Neuronal stem cell (in vitro differentiated cells): ENCODE measurements around the gene TRPM2.

Source experiments
- DNase-seq: peaks from one replicate; pipeline ENCODE4 v3.0.0-alpha.2; 2013; ENCODE audit warnings: low spot score
- H2AFZ ChIP-seq: one replicate; pipeline ENCODE4 v1.6.1; 2013; ENCODE audit warnings: mild to moderate bottlenecking, low read length, inconsistent platforms
- H2AK5ac ChIP-seq: 2 replicates; pipeline ENCODE4 v1.6.1; 2013; ENCODE audit warnings: low read depth, mild to moderate bottlenecking, inconsistent platforms, low read length, moderate library complexity, mixed read lengths
- H2BK120ac ChIP-seq: 2 replicates; pipeline ENCODE4 v1.6.1; 2013; ENCODE audit warnings: low read depth, mild to moderate bottlenecking, inconsistent platforms, low read length, moderate library complexity, mixed read lengths
- H2BK12ac ChIP-seq: one replicate; pipeline ENCODE4 v1.6.1; 2013; ENCODE audit warnings: low read length, inconsistent platforms
- H2BK15ac ChIP-seq: 2 replicates; pipeline ENCODE4 v1.6.1; 2013; ENCODE audit warnings: mild to moderate bottlenecking, low read length, inconsistent platforms, mixed read lengths
- H2BK5ac ChIP-seq: one replicate; pipeline ENCODE4 v1.6.1; 2013; ENCODE audit warnings: inconsistent platforms, mild to moderate bottlenecking, low read length, moderate library complexity
- H3K14ac ChIP-seq: one replicate; pipeline ENCODE4 v1.6.1; 2013; ENCODE audit warnings: low read length, inconsistent platforms
- H3K18ac ChIP-seq: 2 replicates; pipeline ENCODE4 v1.6.1; 2013; ENCODE audit warnings: low read length, inconsistent platforms
- H3K23ac ChIP-seq: 2 replicates; pipeline ENCODE4 v1.6.1; 2013; ENCODE audit warnings: low read depth, mild to moderate bottlenecking, mixed read lengths, low read length, inconsistent platforms; ENCODE audit not compliant: poor library complexity
- H3K27ac ChIP-seq: replicated peaks from 3 replicates; pipeline ENCODE4 v1.5.1; 2013; ENCODE audit warnings: low read length, inconsistent platforms
- H3K27me3 ChIP-seq, 3 experiments: 2 replicates each; pipeline ENCODE4 v1.6.1; 2013; ENCODE audit warnings: low read length in 3 of 3, mild to moderate bottlenecking in 2 of 3, inconsistent platforms in 1 of 3, low read depth in 1 of 3, mixed read lengths in 1 of 3, moderate library complexity in 1 of 3; ENCODE audit not compliant: control insufficient read depth in 3 of 3, insufficient read depth in 3 of 3
- H3K36me3 ChIP-seq, 2 donors: replicated peaks in 1 of 2; 2 replicates each; pipeline ENCODE4 v1.6.1; 2013; ENCODE audit warnings: low read length in 2 of 2; ENCODE audit not compliant: control insufficient read depth in 2 of 2, insufficient read depth in 2 of 2
- H3K4ac ChIP-seq: 2 replicates; pipeline ENCODE4 v1.6.1; 2013; ENCODE audit warnings: inconsistent platforms, mild to moderate bottlenecking, low read length, moderate library complexity
- H3K4me1 ChIP-seq, 2 donors: 1 replicate in 1 of 2; 2 replicates in 1 of 2; pipeline ENCODE4 v1.6.1; 2013; ENCODE audit warnings: low read length in 2 of 2, low read depth in 1 of 2; ENCODE audit not compliant: control insufficient read depth in 2 of 2, insufficient read depth in 1 of 2
- H3K4me2 ChIP-seq: one replicate; pipeline ENCODE4 v1.6.1; 2013; ENCODE audit warnings: mild to moderate bottlenecking, low read length, inconsistent platforms; ENCODE audit not compliant: insufficient read depth, poor library complexity, severe bottlenecking
- H3K4me3 ChIP-seq, 2 donors: 2 replicates each; pipeline ENCODE4 v1.5.1; 2013; ENCODE audit warnings: low read length in 2 of 2, mild to moderate bottlenecking in 2 of 2, inconsistent platforms in 1 of 2, moderate library complexity in 1 of 2
- H3K79me1 ChIP-seq: one replicate; pipeline ENCODE4 v1.6.1; 2013; ENCODE audit warnings: low read depth, mild to moderate bottlenecking, inconsistent platforms, low read length, moderate library complexity
- H3K9ac ChIP-seq: one replicate; pipeline ENCODE4 v1.6.1; 2013; ENCODE audit warnings: mild to moderate bottlenecking, low read depth, low read length, inconsistent platforms; ENCODE audit not compliant: poor library complexity
- H3K9me3 ChIP-seq, 2 donors: replicated peaks in 1 of 2; 2 replicates each; pipeline versions ENCODE3 to v1.6.1; 2013; ENCODE audit warnings: low read length in 2 of 2, mild to moderate bottlenecking in 2 of 2, inconsistent platforms in 1 of 2, low read depth in 1 of 2, mixed read lengths in 1 of 2, moderate library complexity in 1 of 2; ENCODE audit not compliant: control insufficient read depth in 2 of 2, insufficient read depth in 1 of 2
- H4K8ac ChIP-seq: one replicate; pipeline ENCODE4 v1.6.1; 2013; ENCODE audit warnings: low read depth, mild to moderate bottlenecking, inconsistent platforms, low read length, moderate library complexity
- H4K91ac ChIP-seq: one replicate; pipeline ENCODE4 v1.6.1; 2013; ENCODE audit warnings: low read length, low read depth, mild to moderate bottlenecking, inconsistent platforms; ENCODE audit not compliant: poor library complexity
- WGBS, 2 donors: extraction: QIAGEN DNeasy Blood & Tissue Kit; methylation state at CpG; one replicate each; pipeline ENCODE4 v1.1.7; 2013; ENCODE audit warnings: missing lambda C conversion rate in 2 of 2, mixed read lengths in 1 of 2; ENCODE audit not compliant: insufficient read length in 2 of 2, insufficient replicate concordance in 1 of 2; ENCODE audit errors: extremely low coverage in 2 of 2; 5-methylcytosine and 5-hydroxymethylcytosine counted together

Gene TRPM2

GRCh38 chr21:44319407-44320065 is 33.9 kb upstream of the TRPM2 start:
- Histone ChIP-seq H3K23ac (peak overlapping the region; percentile 31), H3K4ac (peak overlapping the region; percentile 23), H4K91ac (no peak overlapping the region), H3K14ac (peak overlapping the region; percentile 17), H3K4me3 (peak overlapping the region in 1 of 2 donors; percentile 25), H3K27me3 (no peaks in the 10 kb centered on the region), H3K36me3 (peaks cover 14 to 89% of the 10 kb centered on the region in 2 donors), H2AFZ (no peak overlapping the region), H3K4me2 (no peak overlapping the region), H4K8ac (no peak overlapping the region), H3K4me1 (no peaks in the 10 kb centered on the region), H2BK5ac (no peak overlapping the region), H3K9me3 (peaks cover 0 to 2% of the 10 kb centered on the region in 2 donors), H2BK120ac (no peak overlapping the region), H2AK5ac (peak overlapping the region; percentile 56), H3K79me1 (peaks cover 8% of the 10 kb centered on the region), H2BK15ac (no peak overlapping the region), H3K27ac (no peak overlapping the region), H3K9ac (peak overlapping the region; percentile 80), H3K18ac (no peak overlapping the region), H2BK12ac (no peak overlapping the region)
- WGBS, 2 donors: no CpG with 5 or more reads among the region's 35 CpGs
- no peak for DNase-seq

DNA sequence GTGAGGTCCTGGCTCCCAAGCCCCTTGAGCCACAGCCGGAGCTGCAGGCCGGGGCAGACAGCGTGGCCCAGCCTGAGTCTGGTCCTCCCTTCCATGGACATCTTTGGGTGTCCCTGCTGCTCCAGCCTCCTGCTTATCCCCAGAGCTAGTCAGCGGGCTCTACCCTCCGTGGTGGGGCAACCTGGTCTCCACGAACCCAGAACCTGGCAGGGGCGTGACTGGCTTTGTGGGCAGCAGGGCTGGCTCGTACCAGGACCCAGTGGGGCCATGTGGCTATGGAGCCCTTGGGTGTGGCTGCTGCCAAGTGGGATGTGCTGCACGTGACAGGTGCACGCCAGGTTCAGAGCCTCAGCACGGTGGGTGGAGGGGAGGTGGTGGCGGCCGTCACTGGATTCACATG is 32.6 kb upstream of the TRPM2 start:
- no CpG with 5 or more reads among the region's 13 CpGs for WGBS, 2 donors

DNA sequence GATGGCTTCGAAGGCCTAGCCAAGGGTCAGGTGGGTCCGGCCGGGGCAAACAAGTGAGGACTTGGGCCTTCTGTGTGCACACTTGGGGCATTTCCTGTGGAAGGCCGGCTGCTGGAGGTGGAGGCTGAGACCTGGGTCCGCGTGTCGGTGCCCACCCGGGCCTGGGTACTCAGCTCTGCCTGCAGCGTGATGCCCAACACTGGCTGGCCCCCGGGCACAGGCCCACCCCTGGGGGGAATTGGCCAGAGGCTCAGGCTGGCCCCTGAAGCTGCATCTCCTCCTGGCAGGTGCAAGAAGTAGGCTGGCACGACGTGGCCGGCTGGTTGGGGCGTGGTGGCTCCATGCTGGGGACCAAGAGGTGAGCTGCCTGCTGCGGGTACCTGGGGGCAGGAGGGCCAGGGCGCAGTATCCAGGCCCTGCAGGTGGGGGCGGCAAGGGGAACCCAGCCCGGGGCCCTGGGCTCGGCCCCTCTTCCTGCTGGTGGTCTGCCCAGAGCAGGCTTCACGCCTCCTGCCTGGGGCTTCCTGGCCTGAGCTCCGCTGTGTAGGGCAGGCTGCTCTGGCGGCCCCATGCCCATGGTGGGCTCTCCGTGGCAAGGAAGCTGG is 31.5 kb upstream of the TRPM2 start:
- H4K91ac ChIP-seq: no peak overlapping the region
- H3K14ac ChIP-seq: no peak overlapping the region
- no CpG with 5 or more reads among the region's 23 CpGs for WGBS, 2 donors

More for the DNA sequence above, 32.6 kb upstream of the TRPM2 start:
- H3K18ac ChIP-seq: no peak overlapping the region
- H3K4me2 ChIP-seq: no peak overlapping the region
- H2AK5ac ChIP-seq: no peak overlapping the region
- no peak overlapping the region for H3K14ac ChIP-seq
- no peak overlapping the region for H2BK12ac ChIP-seq
- H3K4ac ChIP-seq: no peak overlapping the region
- H4K8ac ChIP-seq: no peak overlapping the region
- no peaks in the 10 kb centered on the region for H3K27me3 ChIP-seq
- H3K9me3 ChIP-seq: peaks cover 0 to 2% of the 10 kb centered on the region in 2 donors
- H2BK5ac ChIP-seq: no peak overlapping the region
- no peak overlapping the region for H2AFZ ChIP-seq
- no peak overlapping the region for H2BK120ac ChIP-seq
- no peak overlapping the region for H3K27ac ChIP-seq
- DNase-seq: no peak
- no peak overlapping the region for H3K23ac ChIP-seq
- H3K36me3 ChIP-seq: peaks cover 14 to 91% of the 10 kb centered on the region in 2 donors
- no peaks in the 10 kb centered on the region for H3K4me1 ChIP-seq
- H3K9ac ChIP-seq: no peak overlapping the region
- no peak overlapping the region for H2BK15ac ChIP-seq
- peaks cover 8% of the 10 kb centered on the region for H3K79me1 ChIP-seq
- no peak overlapping the region for H3K4me3 ChIP-seq
- H4K91ac ChIP-seq: no peak overlapping the region

GRCh38 chr21:44322621-44323325 is 30.6 kb upstream of the TRPM2 start:
- Histone ChIP-seq H3K4me2 (no peak overlapping the region), H3K36me3 (peaks cover 8 to 91% of the 10 kb centered on the region in 2 donors), H3K79me1 (peaks cover 8% of the 10 kb centered on the region), H3K4ac (no peak overlapping the region), H3K9me3 (no peaks in the 10 kb centered on the region), H3K23ac (no peak overlapping the region), H2BK5ac (no peak overlapping the region), H4K91ac (no peak overlapping the region), H2BK120ac (no peak overlapping the region), H4K8ac (no peak overlapping the region), H3K4me3 (no peak overlapping the region), H2BK12ac (no peak overlapping the region), H3K27ac (no peak overlapping the region), H2BK15ac (no peak overlapping the region), H2AK5ac (no peak overlapping the region), H3K9ac (peak overlapping the region; percentile 2), H3K4me1 (no peaks in the 10 kb centered on the region), H3K14ac (no peak overlapping the region), H2AFZ (no peak overlapping the region), H3K27me3 (no peaks in the 10 kb centered on the region), H3K18ac (no peak overlapping the region)
- DNase-seq: no peak
- WGBS, 2 donors: no CpG with 5 or more reads among the region's 38 CpGs

More for the DNA sequence above, 31.5 kb upstream of the TRPM2 start:
- no peak overlapping the region for H3K27ac ChIP-seq
- no peak overlapping the region for H2AFZ ChIP-seq
- H2BK120ac ChIP-seq: no peak overlapping the region
- H2AK5ac ChIP-seq: no peak overlapping the region
- H3K4ac ChIP-seq: no peak overlapping the region
- no peak overlapping the region for H2BK12ac ChIP-seq
- H3K4me3 ChIP-seq: no peak overlapping the region
- no peak overlapping the region for H3K9ac ChIP-seq
- no peak overlapping the region for H2BK5ac ChIP-seq
- H3K27me3 ChIP-seq: no peaks in the 10 kb centered on the region
- no peaks in the 10 kb centered on the region for H3K9me3 ChIP-seq
- H3K79me1 ChIP-seq: peaks cover 8% of the 10 kb centered on the region
- no peaks in the 10 kb centered on the region for H3K4me1 ChIP-seq
- H3K23ac ChIP-seq: peak overlapping the region; percentile 58
- H3K18ac ChIP-seq: no peak overlapping the region
- H4K8ac ChIP-seq: no peak overlapping the region
- H3K36me3 ChIP-seq: peaks cover 10 to 90% of the 10 kb centered on the region in 2 donors
- no peak for DNase-seq
- H3K4me2 ChIP-seq: no peak overlapping the region
- H2BK15ac ChIP-seq: no peak overlapping the region
